Vagina (tissue), 2 donors: ENCODE data around the gene ARFRP1. TPM values are rescaled to one million over a fixed set of nuclear protein-coding genes. Genes with fewer than 3 reads are reported as not detected.

Experiments used
- DNase-seq, 2 donors: peaks; one replicate each; pipeline ENCODE4 v3.0.0-alpha.2; 2017; ENCODE audit errors: extremely low spot score in 2 of 2
- H3K27ac ChIP-seq: fragments of 200-600 bp; sonication (generic); one replicate; pipeline ENCODE4 v1.5.1; 2019
- H3K27me3 ChIP-seq: fragments of 200-600 bp; sonication (generic); one replicate; pipeline ENCODE4 v1.5.1; 2019
- H3K36me3 ChIP-seq, 2 donors: fragments of 200-600 bp; sonication (generic); one replicate each; pipeline ENCODE4 v1.5.1; 2017 to 2019
- H3K4me1 ChIP-seq: fragments of 200-600 bp; sonication (generic); one replicate; pipeline ENCODE4 v1.5.1; 2019
- H3K4me3 ChIP-seq, 2 donors: fragments of 200-600 bp; sonication (generic); 1 replicate in 1 of 2; 2 replicates in 1 of 2; pipeline ENCODE4 v1.5.1; 2016 to 2019
- H3K9me3 ChIP-seq: fragments of 200-600 bp; sonication (generic); one replicate; pipeline ENCODE4 v1.5.1; 2019
- POLR2A ChIP-seq, 2 donors: fragments of 450-650 bp; IDR thresholded peaks; one replicate each; pipeline ENCODE4 v1.6.1; 2017; ENCODE audit warnings: antibody characterized with exemption in 2 of 2, mild to moderate bottlenecking in 2 of 2, moderate library complexity in 2 of 2
- POLR2AphosphoS5 ChIP-seq, 2 donors: sonication (generic); formaldehyde crosslinking; IDR thresholded peaks; one replicate each; pipeline ENCODE4 v1.9.0; 2017; ENCODE audit warnings: antibody characterized with exemption in 2 of 2, mild to moderate bottlenecking in 2 of 2, low read depth in 1 of 2; ENCODE audit not compliant: insufficient read depth in 1 of 2
- intact Hi-C: fragments of 100-400 bp; cut with DNase I; formaldehyde crosslinking; loops from one replicate; pipeline ENCODE4 v1.15.1; 2023
- total RNA-seq: library from RNA; depleted of rRNA; stranded (reverse); fragments of >200 nt; gene quantifications from one replicate; pipeline ENCODE4 v1.2.3, GENCODE V29; 2016
- TF ChIP-seq, protein P1 (sequence below), 3 experiments: fragments of 450-650 bp in 2 of 3; fragments of 200-600 bp in 1 of 3; sonication (generic) in 1 of 3; IDR thresholded peaks; one replicate each; pipeline ENCODE4 v1.5.1; 2017 to 2019; ENCODE audit warnings: antibody characterized with exemption in 3 of 3, mild to moderate bottlenecking in 2 of 3, moderate library complexity in 2 of 3

Gene ARFRP1
- total RNA-seq, 1 donor from 2014 or later, result 30.9 TPM

DNA sequence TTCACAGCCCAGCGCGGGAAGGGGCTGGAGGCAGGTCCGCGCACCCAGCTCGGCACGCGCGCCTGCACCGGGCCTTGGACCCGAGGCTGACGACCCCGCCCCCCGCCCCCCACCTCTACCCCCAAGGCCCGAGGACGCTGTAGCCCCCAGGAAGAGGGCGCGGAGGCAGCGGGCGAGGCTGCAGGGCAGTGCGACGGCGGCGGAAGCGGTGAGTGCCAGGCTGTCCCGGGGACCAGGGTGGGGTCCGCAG, 29.8 kb upstream of the ARFRP1 start:
- intact Hi-C loops, result no loop called here
- Histone ChIP-seq H3K27ac (no peak overlapping the region), H3K4me3 (peak overlapping the region; percentile 29 to 37), H3K36me3 (peaks cover 0 to 38% of the 10 kb centered on the region in 2 donors), H3K4me1 (peaks cover 50% of the 10 kb centered on the region), H3K9me3 (no peaks in the 10 kb centered on the region), H3K27me3 (no peaks in the 10 kb centered on the region)
- TF ChIP-seq POLR2A (IDR thresholded peaks at IDR 0.05) (no peak), POLR2AphosphoS5 (IDR thresholded peaks at IDR 0.05; ENCODE audit: insufficient read depth in 1 of 2, low read depth in 1 of 2) (no peak)
- TF ChIP-seq, protein P1, sequence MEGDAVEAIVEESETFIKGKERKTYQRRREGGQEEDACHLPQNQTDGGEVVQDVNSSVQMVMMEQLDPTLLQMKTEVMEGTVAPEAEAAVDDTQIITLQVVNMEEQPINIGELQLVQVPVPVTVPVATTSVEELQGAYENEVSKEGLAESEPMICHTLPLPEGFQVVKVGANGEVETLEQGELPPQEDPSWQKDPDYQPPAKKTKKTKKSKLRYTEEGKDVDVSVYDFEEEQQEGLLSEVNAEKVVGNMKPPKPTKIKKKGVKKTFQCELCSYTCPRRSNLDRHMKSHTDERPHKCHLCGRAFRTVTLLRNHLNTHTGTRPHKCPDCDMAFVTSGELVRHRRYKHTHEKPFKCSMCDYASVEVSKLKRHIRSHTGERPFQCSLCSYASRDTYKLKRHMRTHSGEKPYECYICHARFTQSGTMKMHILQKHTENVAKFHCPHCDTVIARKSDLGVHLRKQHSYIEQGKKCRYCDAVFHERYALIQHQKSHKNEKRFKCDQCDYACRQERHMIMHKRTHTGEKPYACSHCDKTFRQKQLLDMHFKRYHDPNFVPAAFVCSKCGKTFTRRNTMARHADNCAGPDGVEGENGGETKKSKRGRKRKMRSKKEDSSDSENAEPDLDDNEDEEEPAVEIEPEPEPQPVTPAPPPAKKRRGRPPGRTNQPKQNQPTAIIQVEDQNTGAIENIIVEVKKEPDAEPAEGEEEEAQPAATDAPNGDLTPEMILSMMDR (IDR thresholded peaks at IDR 0.05), result no peak
- DNase-seq, result no peak

DNA sequence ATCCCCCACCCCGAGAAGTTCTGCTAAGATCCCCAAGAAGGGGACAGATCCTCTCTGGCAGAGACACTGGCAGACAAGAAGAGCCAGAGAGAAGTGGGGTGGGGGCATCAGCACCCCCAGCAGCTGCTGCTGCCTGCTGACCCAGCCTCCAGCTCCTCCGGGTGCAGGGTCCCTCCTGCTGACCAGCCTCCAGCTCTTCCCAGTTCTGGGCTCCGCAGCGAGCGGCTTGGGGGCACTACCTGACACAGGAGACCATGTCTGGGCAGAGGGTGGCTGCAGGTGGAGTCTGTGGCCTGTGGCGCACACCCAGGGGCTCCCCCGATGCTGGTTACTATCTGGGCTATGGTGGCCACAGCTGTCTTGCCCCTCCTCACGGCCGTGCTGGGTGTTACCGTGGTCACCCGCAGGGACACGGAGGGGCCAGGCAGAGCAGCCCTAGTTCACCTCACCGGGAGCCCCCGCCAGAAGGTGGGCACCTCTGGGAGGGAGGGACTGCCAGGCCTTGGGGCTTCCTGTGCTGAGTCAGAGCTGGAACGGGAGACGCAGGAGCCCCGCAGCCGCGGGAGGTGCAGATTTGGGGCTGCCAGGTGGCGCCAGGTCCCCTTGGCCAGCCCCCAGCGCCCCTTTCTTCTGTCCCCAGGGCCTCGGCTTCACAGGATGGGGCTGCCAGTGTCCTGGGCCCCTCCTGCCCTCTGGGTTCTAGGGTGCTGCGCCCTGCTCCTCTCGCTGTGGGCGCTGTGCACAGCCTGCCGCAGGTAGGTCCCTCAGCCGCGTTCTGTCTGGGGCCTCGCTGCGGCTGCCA, 29.3 kb upstream of the ARFRP1 start:
- no peaks in the 10 kb centered on the region for H3K9me3 ChIP-seq
- TF ChIP-seq POLR2AphosphoS5 (IDR thresholded peaks at IDR 0.05; ENCODE audit: insufficient read depth in 1 of 2, low read depth in 1 of 2) (no peak), POLR2A (IDR thresholded peaks at IDR 0.05) (no peak)
- TF ChIP-seq, protein P1 (IDR thresholded peaks at IDR 0.05), result no peak
- no peaks in the 10 kb centered on the region for H3K27me3 ChIP-seq
- H3K36me3 ChIP-seq, result peaks cover 0 to 32% of the 10 kb centered on the region in 2 donors
- no peak for DNase-seq
- intact Hi-C loops, result no loop called here
- H3K4me3 ChIP-seq, result peak overlapping the region; percentile 29 to 37
- peaks cover 46% of the 10 kb centered on the region for H3K4me1 ChIP-seq
- H3K27ac ChIP-seq, result no peak overlapping the region

DNA sequence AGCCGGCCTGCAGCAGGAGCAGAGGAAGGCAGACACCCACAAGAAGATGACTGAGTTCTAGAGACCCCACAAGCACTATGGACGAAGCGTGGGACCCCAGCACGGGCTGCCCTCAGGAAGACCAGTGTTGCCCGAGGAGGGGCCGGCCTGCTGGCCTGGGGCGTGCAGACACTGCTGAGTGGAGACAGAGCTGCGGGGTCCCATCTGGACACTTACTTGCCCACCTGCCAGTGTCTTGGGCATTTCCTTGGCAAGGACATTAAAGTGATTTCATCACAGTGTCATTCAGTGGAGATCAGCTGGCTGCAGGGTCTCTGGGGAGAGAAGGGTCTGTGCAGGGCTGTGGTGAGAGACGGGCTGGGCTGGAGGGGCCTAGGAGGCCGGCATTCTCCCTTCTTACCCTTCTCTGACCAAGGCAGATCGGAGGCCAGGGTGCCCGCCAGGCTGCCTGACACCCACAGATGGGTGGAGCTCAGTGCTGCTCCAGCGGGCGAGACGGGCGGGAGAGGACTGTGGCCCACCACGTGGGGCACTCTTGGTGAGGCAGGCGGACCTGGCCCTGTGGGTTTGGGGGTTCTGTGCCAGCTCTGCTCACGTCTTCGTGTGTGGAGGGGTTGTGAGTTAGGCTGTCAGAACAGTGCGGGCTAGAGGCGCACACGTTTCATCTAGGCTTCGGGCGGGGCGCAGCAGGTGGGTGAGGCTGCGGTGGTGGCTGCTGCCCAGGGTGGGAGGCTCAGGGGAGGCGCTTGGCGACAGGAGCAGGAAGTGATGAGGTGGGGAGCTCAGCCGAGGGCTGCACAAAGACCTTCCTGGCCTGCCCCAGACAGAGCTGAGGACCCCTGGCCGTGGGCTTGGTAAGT, 28.3 kb upstream of the ARFRP1 start, which contains the start of gene LIME1:
TSS of gene LIME1 (plus strand) at position 806 of the 860 bp plus-strand sequence. CDS start 886 bp downstream, outside the sequence.
- no peaks in the 10 kb centered on the region for H3K9me3 ChIP-seq
- no peak within 1 kb of the TSS for H3K27ac ChIP-seq
- no peaks in the 10 kb centered on the region for H3K27me3 ChIP-seq
- H3K4me3 ChIP-seq, result peak within 1 kb of the TSS; percentile 29 to 37
- H3K4me1 ChIP-seq, result peaks cover 36% of the 10 kb centered on the region
- peaks cover 0 to 30% of the 10 kb centered on the region in 2 donors for H3K36me3 ChIP-seq
- intact Hi-C loops, result no loop called here
- DNase-seq, result no peak
- TF ChIP-seq POLR2A (IDR thresholded peaks at IDR 0.05) (no peak), POLR2AphosphoS5 (IDR thresholded peaks at IDR 0.05; ENCODE audit: insufficient read depth in 1 of 2, low read depth in 1 of 2) (no peak)
- TF ChIP-seq, protein P1 (IDR thresholded peaks at IDR 0.05), result no peak

DNA sequence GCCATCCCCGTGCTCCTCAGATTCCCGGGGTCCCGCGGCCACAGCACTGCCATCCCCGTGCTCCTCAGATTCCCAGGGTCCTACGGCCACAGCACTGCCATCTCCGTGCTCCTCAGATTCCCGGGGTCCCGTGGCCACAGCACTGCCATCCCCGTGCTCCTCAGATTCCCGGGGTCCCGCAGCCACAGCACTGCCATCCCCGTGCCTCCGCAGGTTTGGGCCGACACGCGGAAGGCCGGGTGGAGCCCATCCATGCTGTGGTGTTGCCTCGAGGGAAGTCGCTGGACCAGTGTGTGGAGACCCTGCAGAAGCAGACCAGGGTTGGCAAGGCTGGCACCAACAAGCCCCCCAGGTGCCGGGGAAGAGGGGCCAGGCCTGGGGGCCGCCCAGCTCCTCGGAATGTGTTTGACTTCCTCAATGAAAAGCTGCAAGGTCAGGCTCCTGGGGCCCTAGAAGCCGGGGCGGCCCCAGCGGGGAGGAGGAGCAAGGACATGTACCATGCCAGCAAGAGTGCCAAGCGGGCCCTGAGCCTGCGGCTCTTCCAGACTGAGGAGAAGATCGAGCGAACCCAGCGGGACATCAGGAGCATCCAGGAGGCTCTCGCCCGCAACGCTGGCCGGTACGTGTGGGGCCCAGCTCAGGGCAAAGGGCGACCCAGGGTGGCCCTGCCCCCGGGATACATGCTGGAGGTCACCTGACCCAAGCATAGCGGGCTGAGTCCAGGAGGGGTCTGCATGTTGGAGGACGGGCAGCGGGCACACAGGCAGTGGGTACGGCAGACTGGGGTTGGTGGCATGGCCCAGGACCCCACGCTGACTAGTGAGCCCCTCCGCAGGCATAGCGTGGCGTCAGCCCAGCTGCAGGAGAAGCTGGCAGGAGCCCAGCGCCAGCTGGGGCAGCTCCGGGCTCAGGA, 27.4 kb upstream of the ARFRP1 start:
- DNase-seq, result no peak
- Histone ChIP-seq H3K4me1 (peaks cover 34% of the 10 kb centered on the region), H3K27ac (no peak overlapping the region), H3K36me3 (peaks cover 0 to 30% of the 10 kb centered on the region in 2 donors), H3K4me3 (no peak overlapping the region), H3K9me3 (no peaks in the 10 kb centered on the region), H3K27me3 (no peaks in the 10 kb centered on the region)
- intact Hi-C loops, result no loop called here
- TF ChIP-seq POLR2A (IDR thresholded peaks at IDR 0.05) (no peak), POLR2AphosphoS5 (IDR thresholded peaks at IDR 0.05; ENCODE audit: insufficient read depth in 1 of 2, low read depth in 1 of 2) (no peak)
- TF ChIP-seq, protein P1 (IDR thresholded peaks at IDR 0.05), result no peak
